Brain microvascular endothelial cell (primary cell): Measurements from ENCODE around the gene TOMM20.

Experiments
- DNase-seq: peaks from one replicate; pipeline ENCODE4 v3.0.0-alpha.2; 2020
- H3K27ac ChIP-seq: fragments of 250-450 bp; sonication (Bioruptor Pico); 2 replicates; pipeline ENCODE4 v1.5.1; 2020; ENCODE audit warnings: mild to moderate bottlenecking, moderate library complexity
- H3K27me3 ChIP-seq: fragments of 250-450 bp; sonication (Bioruptor Pico); replicated peaks from 2 replicates; pipeline ENCODE4 v1.5.1; 2020; ENCODE audit warnings: mild to moderate bottlenecking
- H3K36me3 ChIP-seq: fragments of 250-450 bp; sonication (Bioruptor Pico); replicated peaks from 2 replicates; pipeline ENCODE4 v1.5.1; 2020; ENCODE audit warnings: mild to moderate bottlenecking
- H3K4me3 ChIP-seq: 2 replicates; pipeline ENCODE4 v1.5.1; 2011; ENCODE audit warnings: low read depth, mild to moderate bottlenecking, control low read depth, low read length, moderate library complexity
- in situ Hi-C: cut with HindIII; loops from 2 replicates; pipeline ENCODE4 v1.10.0; 2017; ENCODE audit warnings: low sequenced_read_pairs, low pct_ligation_motif_present
- TF ChIP-seq, protein P1 (sequence below): IDR thresholded peaks from 2 replicates; pipeline ENCODE4 v1.5.1; 2011; ENCODE audit warnings: low read depth, mild to moderate bottlenecking, moderate library complexity, low read length, control low read depth, inconsistent platforms; ENCODE audit errors: missing control alignments

TOMM20 gene

DNA sequence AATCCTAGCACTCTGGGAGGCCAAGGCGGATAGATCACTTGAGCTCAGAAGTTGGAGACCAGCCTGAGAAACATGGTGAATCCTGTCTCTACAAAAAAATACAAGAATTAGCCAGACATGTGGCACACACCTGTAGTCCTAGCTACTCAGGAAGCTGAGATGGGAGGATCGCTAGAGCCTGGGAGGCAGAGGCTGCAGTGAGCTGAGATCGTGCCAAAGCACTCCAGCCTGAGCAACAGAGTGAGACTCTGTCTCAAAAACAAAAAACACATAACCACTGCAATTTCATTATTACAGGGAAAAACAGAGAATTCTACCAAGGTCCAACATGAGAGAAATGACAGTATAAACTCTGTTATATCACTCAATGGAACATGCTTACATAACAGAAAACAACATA lies 4.4 kb upstream of the TOMM20 start:
- in situ Hi-C loops: no loop called here
- TF ChIP-seq, protein P1, sequence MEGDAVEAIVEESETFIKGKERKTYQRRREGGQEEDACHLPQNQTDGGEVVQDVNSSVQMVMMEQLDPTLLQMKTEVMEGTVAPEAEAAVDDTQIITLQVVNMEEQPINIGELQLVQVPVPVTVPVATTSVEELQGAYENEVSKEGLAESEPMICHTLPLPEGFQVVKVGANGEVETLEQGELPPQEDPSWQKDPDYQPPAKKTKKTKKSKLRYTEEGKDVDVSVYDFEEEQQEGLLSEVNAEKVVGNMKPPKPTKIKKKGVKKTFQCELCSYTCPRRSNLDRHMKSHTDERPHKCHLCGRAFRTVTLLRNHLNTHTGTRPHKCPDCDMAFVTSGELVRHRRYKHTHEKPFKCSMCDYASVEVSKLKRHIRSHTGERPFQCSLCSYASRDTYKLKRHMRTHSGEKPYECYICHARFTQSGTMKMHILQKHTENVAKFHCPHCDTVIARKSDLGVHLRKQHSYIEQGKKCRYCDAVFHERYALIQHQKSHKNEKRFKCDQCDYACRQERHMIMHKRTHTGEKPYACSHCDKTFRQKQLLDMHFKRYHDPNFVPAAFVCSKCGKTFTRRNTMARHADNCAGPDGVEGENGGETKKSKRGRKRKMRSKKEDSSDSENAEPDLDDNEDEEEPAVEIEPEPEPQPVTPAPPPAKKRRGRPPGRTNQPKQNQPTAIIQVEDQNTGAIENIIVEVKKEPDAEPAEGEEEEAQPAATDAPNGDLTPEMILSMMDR: no peak
- no peaks in the 10 kb centered on the region for H3K27me3 ChIP-seq
- H3K4me3 ChIP-seq: no peak overlapping the region
- peaks cover 49% of the 10 kb centered on the region for H3K36me3 ChIP-seq
- no peak for DNase-seq
- H3K27ac ChIP-seq: no peak overlapping the region

DNA sequence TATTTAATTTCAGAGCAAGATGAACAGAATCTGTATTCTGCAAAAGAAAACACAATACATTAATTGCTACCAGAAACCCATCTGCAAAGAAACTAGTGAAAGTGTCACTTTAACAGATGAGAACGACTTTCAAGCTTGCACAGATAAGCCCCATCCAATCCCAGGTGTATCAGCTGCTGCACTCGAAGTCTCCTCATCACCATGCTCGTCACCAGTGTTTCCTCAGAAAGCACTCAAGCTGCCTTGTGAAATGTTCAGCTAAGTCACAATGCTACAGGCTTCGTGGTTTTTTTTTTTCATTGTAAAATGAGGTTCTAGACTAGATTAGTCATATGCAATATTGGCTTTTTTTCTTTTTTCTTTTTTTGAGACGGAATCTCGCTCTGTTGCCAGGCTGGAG lies 3.3 kb upstream of the TOMM20 start:
- Histone ChIP-seq H3K27me3 (no peaks in the 10 kb centered on the region), H3K4me3 (no peak overlapping the region), H3K27ac (no peak overlapping the region), H3K36me3 (peaks cover 39% of the 10 kb centered on the region)
- in situ Hi-C loops: no loop called here
- no peak for DNase-seq
- TF ChIP-seq, protein P1: no peak

DNA sequence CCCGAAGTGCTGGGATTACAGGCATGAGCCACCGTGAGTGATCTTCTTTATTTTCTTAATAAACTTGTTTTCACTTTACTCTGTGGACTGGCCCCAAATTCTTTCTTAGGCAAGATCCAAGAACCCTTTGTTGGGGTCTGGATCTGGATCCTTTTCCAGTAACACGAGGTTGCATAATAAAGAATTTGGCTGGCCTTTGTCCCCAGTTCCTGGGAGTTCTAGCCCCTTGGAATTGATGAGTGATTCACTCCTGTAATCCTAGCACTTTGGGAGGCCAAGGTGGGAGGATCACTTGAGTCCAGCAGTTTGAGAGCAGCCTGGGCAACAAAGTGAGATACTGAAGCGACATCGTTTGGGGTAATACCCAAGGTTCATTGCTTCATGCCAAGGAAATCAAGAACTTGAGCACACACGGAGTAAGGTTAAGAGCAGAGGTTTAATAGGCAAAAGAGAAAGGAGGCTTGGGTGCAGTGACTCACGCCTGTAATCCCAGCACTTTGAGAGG lies 2.2 kb upstream of the TOMM20 start:
- no peak overlapping the region for H3K27ac ChIP-seq
- H3K4me3 ChIP-seq: no peak overlapping the region
- in situ Hi-C loops: no loop called here
- H3K36me3 ChIP-seq: peaks cover 36% of the 10 kb centered on the region
- DNase-seq: no peak
- TF ChIP-seq, protein P1: no peak
- no peaks in the 10 kb centered on the region for H3K27me3 ChIP-seq

DNA sequence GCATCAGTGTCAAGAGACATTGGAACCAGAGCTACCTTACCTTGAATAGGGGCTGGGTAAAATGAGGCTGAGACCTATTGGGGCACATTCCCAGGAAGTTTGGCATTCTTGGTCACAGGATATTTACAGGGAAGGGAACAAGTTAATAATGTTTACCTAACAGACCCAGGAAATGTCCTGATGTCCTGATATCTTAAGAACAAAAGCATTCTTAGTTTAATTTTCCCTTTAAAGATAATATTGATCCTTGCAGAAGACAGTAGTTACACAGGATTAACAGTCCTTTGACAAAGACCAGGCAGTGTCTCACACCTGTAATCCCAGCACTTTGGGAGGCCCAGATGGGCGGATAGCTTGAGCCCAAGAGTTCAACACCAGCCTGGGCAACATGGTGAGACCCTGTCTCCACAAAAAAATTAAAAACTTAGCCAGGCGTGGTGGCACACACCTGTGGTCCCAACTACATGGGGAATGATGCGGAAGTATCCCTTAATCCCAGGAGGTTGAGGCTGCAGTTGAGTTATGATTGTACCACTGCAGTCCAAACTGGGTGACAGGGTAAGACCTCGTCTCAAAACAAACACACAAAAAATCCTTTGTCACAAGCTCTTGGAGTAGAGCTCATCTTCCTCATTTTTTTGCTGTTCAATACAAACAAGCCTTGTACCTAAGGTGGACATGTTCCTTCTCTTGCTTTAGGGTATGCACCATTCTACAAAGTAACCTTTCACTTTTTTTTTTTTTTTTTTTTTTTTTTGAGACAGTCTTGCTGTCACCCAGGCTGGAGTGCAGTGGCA lies 1.3 kb upstream of the TOMM20 start:
- TF ChIP-seq, protein P1: no peak
- Histone ChIP-seq H3K27me3 (no peaks in the 10 kb centered on the region), H3K4me3 (no peak overlapping the region), H3K36me3 (peaks cover 35% of the 10 kb centered on the region), H3K27ac (no peak overlapping the region)
- no peak for DNase-seq
- in situ Hi-C loops: no loop called here

DNA sequence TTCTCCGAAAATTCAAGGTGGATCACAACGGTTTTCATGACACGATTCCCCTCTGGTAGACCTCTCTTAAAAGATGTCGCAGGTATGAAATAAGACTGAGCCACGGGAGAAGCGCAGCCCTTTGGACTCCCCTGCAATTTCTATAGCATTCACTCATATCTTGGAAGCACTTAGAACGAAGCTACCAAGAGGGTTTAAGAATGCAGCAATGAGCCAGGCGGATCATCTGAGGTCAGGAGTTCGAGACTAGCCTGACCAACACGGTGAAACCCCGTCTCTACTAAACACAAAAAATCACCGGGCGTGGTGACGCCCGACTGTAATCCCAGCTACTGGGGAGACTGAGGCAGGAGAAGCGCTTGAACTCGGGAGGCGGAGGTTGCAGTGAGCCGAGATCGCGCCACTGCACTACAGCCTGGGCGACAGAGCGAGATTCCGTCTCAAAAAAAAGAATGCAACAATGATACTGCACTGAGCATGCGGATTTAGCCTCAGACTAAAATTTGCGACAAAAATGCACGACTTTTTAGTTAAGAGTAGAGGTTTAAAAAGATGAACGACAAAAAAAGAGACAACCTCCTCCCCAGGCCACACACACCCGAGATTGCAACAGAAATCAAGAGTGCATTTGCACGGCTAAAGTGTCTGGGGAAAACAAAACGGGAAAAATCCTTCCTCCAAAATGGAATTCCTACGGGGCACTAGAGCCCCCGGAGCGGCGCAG lies 743 bp downstream of the TOMM20 start:
- Histone ChIP-seq H3K27me3 (no peaks in the 10 kb centered on the region), H3K27ac (peak overlapping the region; percentile 94), H3K4me3 (peak overlapping the region; percentile 98), H3K36me3 (peaks cover 39% of the 10 kb centered on the region)
- no peak for DNase-seq
- TF ChIP-seq, protein P1: no peak
- in situ Hi-C loops: no loop called here
